CD4-positive, alpha-beta T cell treated with Interleukin-10 for 1 hour (primary cell): ENCODE data around the gene RABL6.

ENCODE experiments used
- DNase-seq: peaks from one replicate; pipeline ENCODE4 v3.0.0-alpha.2; 2020

RABL6 gene

DNA sequence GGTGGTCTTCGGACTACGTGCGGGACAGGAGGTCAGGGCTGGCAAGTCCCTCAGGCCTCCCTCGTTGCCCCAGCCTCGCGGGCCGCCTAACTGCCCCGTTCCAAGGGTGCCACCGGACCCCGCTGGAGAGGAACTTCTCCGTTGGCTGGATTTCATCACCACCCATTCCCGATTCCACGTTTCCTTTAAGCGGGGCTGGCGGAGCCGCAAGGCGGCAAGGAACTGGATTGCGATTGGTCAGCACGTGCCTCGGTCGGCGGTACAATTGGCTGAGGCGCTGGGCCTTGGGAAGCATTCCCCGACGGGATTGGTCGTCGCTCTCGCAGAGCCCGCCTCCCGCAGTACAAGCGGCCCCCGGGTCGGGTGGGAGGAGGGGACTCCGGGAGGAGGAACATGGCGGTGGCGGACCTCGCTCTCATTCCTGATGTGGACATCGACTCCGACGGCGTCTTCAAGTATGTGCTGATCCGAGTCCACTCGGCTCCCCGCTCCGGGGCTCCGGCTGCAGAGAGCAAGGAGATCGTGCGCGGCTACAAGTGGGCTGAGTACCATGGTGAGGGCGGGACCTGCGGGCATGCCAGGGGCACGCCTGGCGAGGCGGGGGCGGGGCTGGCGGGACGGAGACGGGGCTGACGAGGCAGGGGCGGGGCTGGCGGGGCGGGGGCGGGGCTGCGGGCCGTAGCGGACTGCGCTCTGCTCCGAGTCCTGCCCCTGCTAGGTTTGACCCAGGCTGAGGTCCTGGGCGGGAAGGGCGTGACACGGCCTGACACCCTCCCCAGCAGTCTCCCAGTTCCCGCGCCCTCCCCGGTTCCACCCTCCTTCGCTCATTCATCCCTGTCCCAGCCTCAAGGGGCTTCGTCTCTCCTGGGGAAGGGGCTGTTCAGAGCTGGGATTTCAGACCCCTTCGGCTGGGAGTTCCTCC, 41.6 kb downstream of the RABL6 start, which contains the start of gene PHPT1:
PHPT1 (plus strand) TSS at position 372 of the 922 bp plus-strand sequence; CDS start at position 394, 22 bp downstream.
- peak; percentile 97 for DNase-seq

DNA sequence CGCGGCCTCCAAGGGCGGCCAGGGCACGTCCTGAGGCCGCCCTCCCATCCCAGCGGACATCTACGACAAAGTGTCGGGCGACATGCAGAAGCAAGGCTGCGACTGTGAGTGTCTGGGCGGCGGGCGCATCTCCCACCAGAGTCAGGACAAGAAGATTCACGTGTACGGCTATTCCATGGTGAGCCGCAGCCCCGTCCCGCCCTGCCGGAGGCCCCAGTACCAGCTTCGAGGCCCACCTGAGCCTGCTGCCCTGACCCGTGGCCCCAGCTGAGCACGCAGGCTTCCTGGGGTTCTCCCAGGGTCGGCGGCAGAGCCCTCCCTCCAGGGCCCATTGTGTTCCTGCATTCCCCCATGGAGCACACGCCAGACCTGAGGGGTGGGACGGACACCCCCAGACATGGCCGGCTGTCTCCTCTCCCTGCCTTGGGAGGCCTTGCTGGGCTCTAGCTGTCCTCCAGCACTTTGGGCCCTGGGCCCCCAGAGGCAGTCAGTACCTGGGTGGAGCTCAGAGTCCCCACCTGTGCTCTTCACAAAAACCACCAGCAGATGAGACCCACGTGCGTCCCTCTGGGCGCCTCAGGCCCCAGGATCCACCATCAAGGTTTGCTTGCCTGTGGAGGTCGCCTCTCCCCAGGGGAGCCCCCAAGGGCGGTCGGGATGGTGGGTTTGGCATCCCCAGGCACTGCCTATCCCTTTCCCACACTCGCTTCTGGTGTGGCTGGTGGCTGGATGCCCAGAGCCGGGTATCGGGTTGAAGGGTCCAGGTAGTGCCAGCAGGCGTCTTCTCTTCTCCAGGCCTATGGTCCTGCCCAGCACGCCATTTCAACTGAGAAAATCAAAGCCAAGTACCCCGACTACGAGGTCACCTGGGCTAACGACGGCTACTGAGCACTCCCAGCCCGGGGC, 42.5 kb downstream of the RABL6 start:
- DNase-seq = no peak

DNA sequence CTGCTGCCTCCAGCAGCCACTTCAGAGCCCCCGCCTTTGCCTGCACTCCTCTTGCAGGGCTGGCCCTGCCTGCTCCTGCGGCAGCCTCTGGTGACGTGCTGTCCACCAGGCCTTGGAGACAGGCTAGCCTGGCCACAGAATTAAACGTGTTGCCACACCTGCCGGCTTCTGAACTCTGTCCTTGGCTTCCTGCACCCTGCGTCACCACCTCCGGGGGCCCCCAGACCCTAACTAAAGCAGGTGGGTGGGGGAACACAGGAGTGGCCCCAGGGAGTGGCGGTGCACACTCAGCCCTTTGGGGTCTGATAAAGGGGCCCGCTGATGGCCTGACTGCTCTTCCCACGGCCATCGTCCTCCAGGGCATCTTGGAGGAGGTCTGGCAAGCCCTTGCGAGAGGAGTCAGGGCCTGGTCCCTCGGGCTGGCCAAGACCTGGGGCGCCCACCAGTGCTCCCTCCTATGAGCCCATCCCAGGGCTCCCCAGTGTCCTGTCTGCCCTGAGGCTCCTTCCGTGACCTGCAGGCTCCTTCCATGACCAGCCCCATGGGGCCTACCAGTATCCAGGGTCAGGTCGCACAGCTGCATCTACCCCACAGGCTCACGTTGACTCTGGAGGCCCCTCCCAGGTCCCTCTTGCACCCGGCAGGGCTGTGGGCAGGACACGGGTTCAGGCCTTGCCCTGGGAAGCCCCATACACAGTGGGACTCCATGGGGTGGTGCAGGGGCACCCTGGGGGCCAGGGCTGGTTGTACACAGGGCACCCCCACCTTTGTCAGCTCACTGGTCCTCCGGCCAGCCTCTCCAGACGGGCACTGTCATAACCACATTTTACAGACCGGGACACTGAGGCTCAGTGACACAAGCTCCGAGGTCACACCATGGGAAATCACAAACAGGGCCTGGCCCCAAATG, 43.4 kb downstream of the RABL6 start:
- DNase-seq = no peak

DNA sequence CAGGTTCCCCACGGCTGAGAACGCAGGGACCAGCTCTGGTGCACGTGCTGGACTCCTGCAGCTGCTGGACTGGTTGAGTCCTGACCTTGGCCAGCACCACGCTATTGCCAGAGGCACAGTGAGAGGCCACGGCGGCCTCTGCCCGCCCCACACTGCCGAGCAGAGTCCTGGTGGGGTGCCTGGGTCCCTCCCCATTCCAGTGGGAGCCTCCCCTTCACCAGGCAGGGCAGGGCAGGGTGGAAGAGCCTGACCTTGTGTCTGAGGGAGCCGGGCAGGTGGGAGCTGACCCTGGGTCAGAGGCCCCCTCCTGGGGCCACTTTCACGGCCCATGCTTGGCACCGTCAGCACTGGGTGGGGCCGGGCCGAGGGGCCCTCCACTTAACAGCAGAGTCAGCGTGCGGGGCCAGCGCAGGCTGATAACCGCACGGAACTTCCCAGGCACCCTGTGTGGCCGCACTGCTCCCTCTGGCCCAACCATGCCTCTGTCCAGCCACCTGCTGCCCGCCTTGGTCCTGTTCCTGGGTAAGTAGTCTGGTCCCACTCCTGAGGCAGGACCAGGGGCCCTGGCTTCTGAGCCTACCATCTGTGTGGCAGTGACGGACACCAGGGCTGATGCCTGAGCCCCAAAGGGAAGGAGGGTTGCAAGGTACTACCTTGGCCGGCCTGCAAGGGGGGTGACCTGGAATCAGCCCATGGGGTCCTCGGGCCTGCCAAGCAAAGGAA, 44.4 kb downstream of the RABL6 start, which contains the start of gene MAMDC4:
MAMDC4 (plus strand) TSS at position 406 of the 723 bp plus-strand sequence; CDS start at position 477, 71 bp downstream.
- DNase-seq = no peak

DNA sequence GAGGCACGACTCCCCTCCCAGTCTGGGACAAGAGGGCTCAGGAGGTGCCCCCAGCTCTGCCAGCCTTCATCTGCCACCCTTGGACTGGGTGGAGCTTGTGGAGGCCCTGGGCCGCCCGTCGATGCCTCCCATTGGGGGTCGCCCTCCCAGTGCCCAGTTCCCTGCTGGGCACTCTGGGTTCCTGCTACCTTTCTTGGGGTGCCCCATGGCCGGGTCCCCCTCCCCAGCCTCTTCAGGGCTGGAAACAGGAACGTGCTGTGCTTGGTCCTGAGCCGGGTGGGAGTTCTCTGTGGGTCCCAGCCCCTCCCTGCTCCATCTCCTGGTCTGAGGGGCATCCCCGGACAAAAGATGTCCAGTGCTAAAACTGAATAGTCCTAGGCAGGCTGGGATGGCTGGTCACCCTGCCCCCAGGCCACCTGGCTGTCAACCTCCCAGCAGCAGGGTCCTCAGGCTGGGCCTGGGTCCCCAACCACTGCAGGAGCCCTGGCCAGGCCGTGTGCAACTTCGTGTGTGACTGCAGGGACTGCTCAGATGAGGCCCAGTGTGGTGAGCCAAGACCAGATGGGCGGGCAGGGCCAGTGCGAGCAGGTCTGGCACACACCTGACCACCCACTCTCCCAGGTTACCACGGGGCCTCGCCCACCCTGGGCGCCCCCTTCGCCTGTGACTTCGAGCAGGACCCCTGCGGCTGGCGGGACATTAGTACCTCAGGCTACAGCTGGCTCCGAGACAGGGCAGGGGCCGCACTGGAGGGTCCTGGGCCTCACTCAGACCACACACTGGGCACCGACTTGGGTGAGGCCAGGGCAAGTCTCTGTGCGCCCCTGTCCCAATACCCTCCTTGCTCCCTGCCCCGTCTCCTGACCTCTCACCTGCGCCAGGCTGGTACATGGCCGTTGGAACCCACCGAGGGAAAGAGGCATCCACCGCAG, 45.2 kb downstream of the RABL6 start:
- DNase-seq = no peak

DNA sequence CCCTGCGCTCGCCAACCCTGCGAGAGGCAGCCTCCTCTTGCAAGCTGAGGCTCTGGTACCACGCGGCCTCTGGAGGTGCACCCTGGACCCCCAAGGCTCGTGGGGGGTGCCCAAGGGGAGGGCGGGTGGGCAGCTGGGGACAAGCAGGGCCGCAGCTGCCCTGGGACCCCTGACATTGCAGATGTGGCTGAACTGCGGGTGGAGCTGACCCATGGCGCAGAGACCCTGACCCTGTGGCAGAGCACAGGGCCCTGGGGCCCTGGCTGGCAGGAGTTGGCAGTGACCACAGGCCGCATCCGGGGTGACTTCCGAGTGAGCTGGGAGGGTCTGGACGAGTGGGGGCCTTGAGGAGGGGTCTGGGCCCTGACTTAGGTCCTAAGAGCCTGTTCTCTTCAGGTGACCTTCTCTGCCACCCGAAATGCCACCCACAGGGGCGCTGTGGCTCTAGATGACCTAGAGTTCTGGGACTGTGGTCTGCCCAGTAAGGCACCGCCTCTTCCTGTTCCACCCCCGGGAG, 45.9 kb downstream of the RABL6 start:
- peak; percentile 13 for DNase-seq

DNA sequence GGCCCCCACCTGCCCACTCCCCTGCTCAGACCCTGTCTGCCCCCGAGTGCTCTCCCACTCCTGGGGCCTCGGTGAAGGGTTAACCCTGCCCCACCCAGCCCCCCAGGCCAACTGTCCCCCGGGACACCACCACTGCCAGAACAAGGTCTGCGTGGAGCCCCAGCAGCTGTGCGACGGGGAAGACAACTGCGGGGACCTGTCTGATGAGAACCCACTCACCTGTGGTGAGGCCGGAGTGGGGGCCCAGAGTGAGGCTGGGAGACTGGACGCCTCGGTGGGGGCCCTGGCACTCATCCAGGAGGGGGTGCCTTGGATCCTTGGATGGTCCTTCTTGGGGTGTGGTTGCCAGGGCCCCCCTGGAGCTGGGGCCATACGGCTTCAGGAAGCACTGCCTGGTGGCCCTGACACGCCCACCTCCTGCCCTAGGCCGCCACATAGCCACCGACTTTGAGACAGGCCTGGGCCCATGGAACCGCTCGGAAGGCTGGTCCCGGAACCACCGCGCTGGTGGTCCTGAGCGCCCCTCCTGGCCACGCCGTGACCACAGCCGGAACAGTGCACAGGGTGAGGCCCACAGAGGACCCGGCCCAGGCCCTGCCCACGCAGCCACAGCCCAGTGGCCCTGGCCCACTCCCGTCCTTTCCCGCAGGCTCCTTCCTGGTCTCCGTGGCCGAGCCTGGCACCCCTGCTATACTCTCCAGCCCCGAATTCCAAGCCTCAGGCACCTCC, 46.5 kb downstream of the RABL6 start:
- DNase-seq = no peak

DNA sequence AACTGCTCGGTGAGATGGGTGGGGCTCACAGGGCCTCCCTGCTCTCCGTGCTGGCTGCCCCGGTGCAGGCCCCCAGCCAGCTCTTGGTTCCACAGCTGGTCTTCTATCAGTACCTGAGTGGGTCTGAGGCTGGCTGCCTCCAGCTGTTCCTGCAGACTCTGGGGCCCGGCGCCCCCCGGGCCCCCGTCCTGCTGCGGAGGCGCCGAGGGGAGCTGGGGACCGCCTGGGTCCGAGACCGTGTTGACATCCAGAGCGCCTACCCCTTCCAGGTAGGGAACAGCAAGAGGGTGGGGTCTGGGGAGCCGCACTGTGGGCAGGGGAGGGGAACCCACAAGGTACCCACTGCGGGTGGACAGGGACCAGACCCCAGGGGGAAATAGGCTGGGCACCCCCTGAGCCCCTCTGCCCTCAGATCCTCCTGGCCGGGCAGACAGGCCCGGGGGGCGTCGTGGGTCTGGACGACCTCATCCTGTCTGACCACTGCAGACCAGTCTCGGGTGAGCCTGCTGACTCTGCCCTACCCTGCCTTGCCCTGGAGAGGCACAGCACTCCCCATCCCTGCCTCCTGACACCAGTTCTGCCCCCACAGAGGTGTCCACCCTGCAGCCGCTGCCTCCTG, 47.2 kb downstream of the RABL6 start:
- DNase-seq = no peak

DNA sequence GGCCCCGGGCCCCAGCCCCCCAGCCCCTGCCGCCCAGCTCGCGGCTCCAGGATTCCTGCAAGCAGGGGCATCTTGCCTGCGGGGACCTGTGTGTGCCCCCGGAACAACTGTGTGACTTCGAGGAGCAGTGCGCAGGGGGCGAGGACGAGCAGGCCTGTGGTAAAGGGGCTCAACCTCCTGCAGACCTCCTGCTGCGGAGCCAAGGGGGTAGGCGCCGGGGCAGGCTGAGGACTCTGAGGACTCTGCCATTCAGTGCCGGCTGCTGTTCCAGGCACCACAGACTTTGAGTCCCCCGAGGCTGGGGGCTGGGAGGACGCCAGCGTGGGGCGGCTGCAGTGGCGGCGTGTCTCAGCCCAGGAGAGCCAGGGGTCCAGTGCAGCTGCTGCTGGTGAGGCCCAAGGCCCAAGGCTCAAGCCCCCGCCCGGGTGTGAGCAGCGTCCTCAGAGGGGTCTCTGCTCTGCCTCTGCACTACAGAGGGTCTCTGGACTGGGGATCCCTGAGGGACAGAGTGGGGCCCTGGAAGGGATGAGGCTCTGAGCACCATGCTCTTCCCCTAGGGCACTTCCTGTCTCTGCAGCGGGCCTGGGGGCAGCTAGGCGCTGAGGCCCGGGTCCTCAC, 47.8 kb downstream of the RABL6 start:
- DNase-seq = no peak

DNA sequence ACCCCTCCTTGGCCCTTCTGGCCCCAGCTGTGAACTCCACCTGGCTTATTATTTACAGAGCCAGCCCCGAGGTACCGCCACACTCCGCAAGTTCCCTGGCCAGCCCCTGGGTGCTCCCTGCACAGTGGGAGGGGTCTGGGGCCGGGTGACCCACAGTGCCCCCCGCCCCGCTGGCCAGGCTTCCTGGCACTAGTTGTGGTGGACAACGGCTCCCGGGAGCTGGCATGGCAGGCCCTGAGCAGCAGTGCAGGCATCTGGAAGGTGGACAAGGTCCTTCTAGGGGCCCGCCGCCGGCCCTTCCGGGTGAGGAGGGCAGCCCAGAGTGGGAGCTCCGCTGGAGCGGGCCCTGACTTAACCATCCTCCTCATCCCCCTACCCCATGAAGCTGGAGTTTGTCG, 48.3 kb downstream of the RABL6 start:
- DNase-seq = no peak

DNA sequence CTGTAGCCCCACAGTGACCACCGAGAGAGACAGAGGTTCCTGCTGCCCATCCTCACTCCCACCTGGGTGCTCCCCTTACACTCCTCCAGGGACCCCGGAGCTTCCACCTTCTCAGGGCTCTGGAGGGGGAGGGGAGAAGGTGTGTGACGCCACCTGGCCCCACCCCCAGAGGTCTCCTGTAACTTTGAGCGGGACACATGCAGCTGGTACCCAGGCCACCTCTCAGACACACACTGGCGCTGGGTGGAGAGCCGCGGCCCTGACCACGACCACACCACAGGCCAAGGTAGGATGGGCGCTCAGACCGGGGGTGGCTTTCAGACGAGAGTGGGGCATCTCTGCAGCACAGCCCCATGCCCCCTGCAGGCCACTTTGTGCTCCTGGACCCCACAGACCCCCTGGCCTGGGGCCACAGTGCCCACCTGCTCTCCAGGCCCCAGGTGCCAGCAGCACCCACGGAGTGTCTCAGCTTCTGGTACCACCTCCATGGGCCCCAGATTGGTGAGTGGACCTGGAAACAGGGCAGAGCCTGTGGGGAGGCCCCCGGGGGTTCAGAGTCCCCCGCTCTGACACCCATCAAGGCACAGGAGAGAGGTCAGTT, 48.9 kb downstream of the RABL6 start:
- DNase-seq = no peak

DNA sequence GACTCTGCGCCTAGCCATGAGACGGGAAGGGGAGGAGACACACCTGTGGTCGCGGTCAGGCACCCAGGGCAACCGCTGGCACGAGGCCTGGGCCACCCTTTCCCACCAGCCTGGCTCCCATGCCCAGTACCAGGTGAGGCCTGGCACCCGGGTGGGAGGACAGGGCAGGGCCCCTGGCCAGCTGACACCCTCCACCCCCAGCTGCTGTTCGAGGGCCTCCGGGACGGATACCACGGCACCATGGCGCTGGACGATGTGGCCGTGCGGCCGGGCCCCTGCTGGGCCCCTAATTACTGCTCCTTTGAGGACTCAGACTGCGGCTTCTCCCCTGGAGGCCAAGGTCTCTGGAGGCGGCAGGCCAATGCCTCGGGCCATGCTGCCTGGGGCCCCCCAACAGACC, 49.4 kb downstream of the RABL6 start:
- no peak for DNase-seq

DNA sequence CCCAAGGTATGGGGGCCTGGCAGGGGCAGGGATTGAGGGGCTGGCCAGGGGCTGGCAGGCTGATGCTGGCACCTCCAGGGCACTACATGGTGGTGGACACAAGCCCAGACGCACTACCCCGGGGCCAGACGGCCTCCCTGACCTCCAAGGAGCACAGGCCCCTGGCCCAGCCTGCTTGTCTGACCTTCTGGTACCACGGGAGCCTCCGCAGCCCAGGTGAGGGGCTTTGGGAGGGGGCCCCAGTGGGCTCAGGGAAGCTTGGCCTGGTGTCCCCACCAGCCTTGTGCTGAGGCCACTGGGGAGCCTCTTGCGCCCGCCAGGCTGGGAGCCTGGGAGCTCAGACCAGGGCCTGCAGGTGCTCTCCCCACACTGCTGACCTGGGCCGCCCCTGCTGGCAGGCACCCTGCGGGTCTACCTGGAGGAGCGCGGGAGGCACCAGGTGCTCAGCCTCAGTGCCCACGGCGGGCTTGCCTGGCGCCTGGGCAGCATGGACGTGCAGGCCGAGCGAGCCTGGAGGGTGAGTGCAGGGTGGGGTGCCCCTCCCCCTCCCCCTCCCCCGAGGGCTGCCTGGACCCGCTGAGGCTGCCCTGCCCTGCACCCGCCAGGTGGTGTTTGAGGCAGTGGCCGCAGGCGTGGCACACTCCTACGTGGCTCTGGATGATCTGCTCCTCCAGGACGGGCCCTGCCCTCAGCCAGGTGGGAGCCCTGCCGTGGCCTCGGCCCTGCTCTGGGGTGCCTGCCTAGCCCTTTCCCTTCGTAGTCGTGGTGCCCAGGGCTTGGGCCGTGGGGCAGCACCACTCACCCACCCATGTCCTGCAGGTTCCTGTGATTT, 50.0 kb downstream of the RABL6 start:
- DNase-seq = no peak

DNA sequence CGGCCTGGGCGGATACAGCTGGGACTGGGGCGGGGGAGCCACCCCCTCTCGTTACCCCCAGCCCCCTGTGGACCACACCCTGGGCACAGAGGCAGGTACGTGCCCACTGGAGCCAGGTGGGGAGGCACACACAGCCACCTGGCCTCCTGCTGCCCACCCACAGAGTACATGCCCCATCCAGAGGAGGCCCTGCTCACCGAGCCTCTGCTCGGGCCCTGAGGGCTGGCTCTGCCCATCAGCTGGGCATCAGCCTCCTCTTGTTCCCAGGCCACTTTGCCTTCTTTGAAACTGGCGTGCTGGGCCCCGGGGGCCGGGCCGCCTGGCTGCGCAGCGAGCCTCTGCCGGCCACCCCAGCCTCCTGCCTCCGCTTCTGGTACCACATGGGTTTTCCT, 50.7 kb downstream of the RABL6 start:
- no peak for DNase-seq

DNA sequence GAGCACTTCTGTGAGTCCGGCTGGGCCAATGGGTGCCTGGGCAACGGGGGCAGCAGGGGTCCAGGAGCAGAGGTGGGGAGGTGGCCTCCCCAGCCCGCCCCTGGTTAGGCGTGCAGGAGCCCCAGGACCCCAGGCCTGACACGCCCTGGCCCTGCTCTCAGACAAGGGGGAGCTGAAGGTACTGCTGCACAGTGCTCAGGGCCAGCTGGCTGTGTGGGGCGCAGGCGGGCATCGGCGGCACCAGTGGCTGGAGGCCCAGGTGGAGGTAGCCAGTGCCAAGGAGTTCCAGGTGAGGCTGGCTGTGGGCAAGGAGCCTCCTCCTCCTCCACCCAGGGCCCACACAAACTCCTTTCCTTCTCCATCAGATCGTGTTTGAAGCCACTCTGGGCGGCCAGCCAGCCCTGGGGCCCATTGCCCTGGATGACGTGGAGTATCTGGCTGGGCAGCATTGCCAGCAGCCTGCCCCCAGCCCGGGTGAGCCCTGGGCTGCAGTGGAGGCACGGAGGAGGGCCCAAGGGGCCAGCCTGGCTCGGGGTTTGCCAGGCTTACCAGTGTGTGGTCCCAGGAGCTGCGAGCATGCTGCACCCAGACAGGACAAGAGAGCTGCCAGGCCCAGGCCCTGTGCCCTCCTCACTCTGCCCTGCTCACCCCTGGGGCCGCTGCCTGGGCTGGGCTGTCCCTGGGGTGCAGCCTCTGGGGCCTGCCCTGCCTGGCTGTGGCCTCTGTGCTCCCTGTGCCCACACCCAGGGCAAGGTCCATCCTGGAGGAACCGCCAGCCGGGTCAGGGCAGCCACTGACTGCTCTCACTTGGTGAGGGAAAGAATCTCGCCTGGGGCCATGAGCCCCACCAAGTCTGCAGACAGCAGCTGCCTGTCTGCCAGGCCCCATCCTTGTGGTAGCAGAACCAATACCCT, 51.4 kb downstream of the RABL6 start:
- no peak for DNase-seq

DNA sequence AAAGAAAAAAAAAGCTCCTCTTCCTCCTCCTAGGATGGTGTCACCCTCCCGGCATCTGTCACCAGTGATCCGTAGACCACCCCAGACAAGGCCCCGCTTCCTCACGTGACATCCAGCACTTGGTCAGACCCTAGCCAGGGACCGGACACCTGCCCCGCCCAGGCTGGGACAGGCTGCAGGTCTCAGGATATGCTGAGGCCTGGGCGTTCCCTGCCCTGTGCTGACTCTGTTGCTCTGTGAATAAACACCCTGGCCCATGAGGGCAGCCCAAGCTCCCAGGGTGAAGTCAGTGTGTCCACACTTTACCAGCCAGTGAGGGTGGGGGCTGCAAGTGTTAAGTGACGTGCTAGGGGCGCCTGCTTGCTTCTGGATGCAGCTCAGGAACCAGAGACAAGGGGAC, 52.8 kb downstream of the RABL6 start:
- no peak for DNase-seq
